Activated B cell treated with CpG ODN at 0.5 μM for 24 hours (primary cell): ENCODE results near the gene OR2A5. TPM values are rescaled to one million over a fixed set of nuclear protein-coding genes. Genes with fewer than 3 reads are reported as not detected.

Experiments
- ATAC-seq: fragments of 200-7000 bp; cut with Tn5 transposase; one replicate; pipeline ENCODE4 v1.10.0; 2021; ENCODE audit warnings: low read depth, mild to moderate bottlenecking, moderate library complexity
- CTCF ChIA-PET: fragments of 350-600 bp; sonication (Branson Sonifier 250); formaldehyde crosslinking; loops from one replicate; lab custom pipeline; 2021; ENCODE audit warnings: antibody characterized with exemption; lab: Charles Lee
- POLR2A ChIA-PET: fragments of 350-600 bp; sonication (Branson Sonifier 250); formaldehyde crosslinking; loops from one replicate; lab custom pipeline; 2021; ENCODE audit warnings: antibody characterized with exemption; lab: Charles Lee
- DNase-seq: peaks from one replicate; pipeline ENCODE4 v3.0.0; 2022
- H3K27ac Mint-ChIP-seq: one replicate; pipeline ENCODE4 v1.8.0; 2020; ENCODE audit warnings: mixed read lengths
- H3K27me3 Mint-ChIP-seq: one replicate; pipeline ENCODE4 v1.8.0; 2021; ENCODE audit warnings: mixed read lengths
- H3K36me3 Mint-ChIP-seq: one replicate; pipeline ENCODE4 v1.8.0; 2021; ENCODE audit warnings: low read depth, mixed read lengths
- H3K4me1 Mint-ChIP-seq: one replicate; pipeline ENCODE4 v1.8.0; 2021; ENCODE audit warnings: mixed read lengths
- H3K4me3 Mint-ChIP-seq: one replicate; pipeline ENCODE4 v1.8.0; 2020; ENCODE audit warnings: mild to moderate bottlenecking, mixed read lengths
- H3K9me3 Mint-ChIP-seq: one replicate; pipeline ENCODE4 v1.8.0; 2020; ENCODE audit warnings: mixed read lengths
- CTCF ChIP-seq: fragments of 200-600 bp; IDR thresholded peaks from one replicate; pipeline ENCODE4 v1.8.0; 2022; ENCODE audit warnings: antibody characterized with exemption, mild to moderate bottlenecking
- intact Hi-C: fragments of 100-400 bp; cut with micrococcal nuclease; formaldehyde crosslinking; loops from one replicate; pipeline ENCODE4 v1.15.1; 2024
- total RNA-seq: library from RNA; stranded (reverse); gene quantifications from 2 replicates; pipeline ENCODE4 v1.2.3, GENCODE V29; 2022

The OR2A5 gene
- total RNA-seq, 1 donor from 2014 or later: not detected

GRCh38 chr7:144069953-144070352 is 21.2 kb downstream of the OR2A5 start:
- POLR2A ChIA-PET: no interaction called here
- Mint-ChIP-seq H3K27ac (no peak overlapping the region), H3K27me3 (peaks cover 8% of the 10 kb centered on the region), H3K4me3 (no peak overlapping the region), H3K36me3 (no peaks in the 10 kb centered on the region), H3K9me3 (peaks cover 5% of the 10 kb centered on the region), H3K4me1 (no peaks in the 10 kb centered on the region)
- no peak for ATAC-seq
- no peak for TF ChIP-seq CTCF
- intact Hi-C loops: no loop called here
- CTCF ChIA-PET: no interaction called here
- no peak for DNase-seq

GRCh38 chr7:144074374-144074773 is 25.6 kb downstream of the OR2A5 start:
- intact Hi-C loops: no loop called here
- Mint-ChIP-seq H3K9me3 (no peaks in the 10 kb centered on the region), H3K4me1 (no peaks in the 10 kb centered on the region), H3K36me3 (no peaks in the 10 kb centered on the region), H3K27ac (no peak overlapping the region), H3K4me3 (no peak overlapping the region), H3K27me3 (peaks cover 8% of the 10 kb centered on the region)
- ATAC-seq (no peak), DNase-seq (no peak)
- ChIA-PET POLR2A (no interaction called here), CTCF (no interaction called here)
- TF ChIP-seq CTCF: no peak

GRCh38 chr7:144085978-144086377 is 37.2 kb downstream of the OR2A5 start, which contains the start of gene OR2A12:
Gene OR2A12, plus strand, starts transcription at chr7:144086278. Its CDS starts 8,830 bp downstream, at chr7:144095108.
- ChIA-PET CTCF (no interaction called here), POLR2A (no interaction called here)
- intact Hi-C loops: no loop called here
- TF ChIP-seq CTCF: no peak
- DNase-seq: no peak
- Mint-ChIP-seq H3K9me3 (peaks cover 4% of the 10 kb centered on the region), H3K27ac (no peak within 1 kb of the TSS), H3K4me1 (no peaks in the 10 kb centered on the region), H3K4me3 (no peak within 1 kb of the TSS), H3K27me3 (peaks cover 2% of the 10 kb centered on the region), H3K36me3 (no peaks in the 10 kb centered on the region)
- ATAC-seq: no peak

GRCh38 chr7:144086730-144087129 is 38.0 kb downstream of the OR2A5 start:
- H3K27me3 Mint-ChIP-seq: peaks cover 2% of the 10 kb centered on the region
- H3K9me3 Mint-ChIP-seq: peaks cover 4% of the 10 kb centered on the region
- H3K4me1 Mint-ChIP-seq: no peaks in the 10 kb centered on the region
- intact Hi-C loops: no loop called here
- TF ChIP-seq CTCF: no peak
- H3K27ac Mint-ChIP-seq: no peak overlapping the region
- DNase-seq: no peak
- no peaks in the 10 kb centered on the region for H3K36me3 Mint-ChIP-seq
- ATAC-seq: no peak
- no peak overlapping the region for H3K4me3 Mint-ChIP-seq
- ChIA-PET CTCF (no interaction called here), POLR2A (no interaction called here)

- Mint-ChIP-seq H3K27me3 (peaks cover 2% of the 10 kb centered on the region), H3K27ac (no peak overlapping the region)
- no peak for DNase-seq
These were observed 38.5 kb downstream of the OR2A5 start for GRCh38 chr7:144087230-144087629.

More at GRCh38 chr7:144087230-144087629, 38.5 kb downstream of the OR2A5 start:
- H3K9me3 Mint-ChIP-seq: peaks cover 4% of the 10 kb centered on the region
- no peaks in the 10 kb centered on the region for H3K36me3 Mint-ChIP-seq
- no peaks in the 10 kb centered on the region for H3K4me1 Mint-ChIP-seq
- CTCF ChIA-PET: no interaction called here
- no peak overlapping the region for H3K4me3 Mint-ChIP-seq
- intact Hi-C loops: no loop called here
- ATAC-seq: no peak
- POLR2A ChIA-PET: no interaction called here
- no peak for TF ChIP-seq CTCF
